ENCODE measurements around the gene LHFPL2. TPM values are rescaled to one million over a fixed set of nuclear protein-coding genes. Genes with fewer than 3 reads are reported as not detected.

The LHFPL2 gene
- total RNA-seq, 1 donor from 2014 or later: 113 TPM

DNA sequence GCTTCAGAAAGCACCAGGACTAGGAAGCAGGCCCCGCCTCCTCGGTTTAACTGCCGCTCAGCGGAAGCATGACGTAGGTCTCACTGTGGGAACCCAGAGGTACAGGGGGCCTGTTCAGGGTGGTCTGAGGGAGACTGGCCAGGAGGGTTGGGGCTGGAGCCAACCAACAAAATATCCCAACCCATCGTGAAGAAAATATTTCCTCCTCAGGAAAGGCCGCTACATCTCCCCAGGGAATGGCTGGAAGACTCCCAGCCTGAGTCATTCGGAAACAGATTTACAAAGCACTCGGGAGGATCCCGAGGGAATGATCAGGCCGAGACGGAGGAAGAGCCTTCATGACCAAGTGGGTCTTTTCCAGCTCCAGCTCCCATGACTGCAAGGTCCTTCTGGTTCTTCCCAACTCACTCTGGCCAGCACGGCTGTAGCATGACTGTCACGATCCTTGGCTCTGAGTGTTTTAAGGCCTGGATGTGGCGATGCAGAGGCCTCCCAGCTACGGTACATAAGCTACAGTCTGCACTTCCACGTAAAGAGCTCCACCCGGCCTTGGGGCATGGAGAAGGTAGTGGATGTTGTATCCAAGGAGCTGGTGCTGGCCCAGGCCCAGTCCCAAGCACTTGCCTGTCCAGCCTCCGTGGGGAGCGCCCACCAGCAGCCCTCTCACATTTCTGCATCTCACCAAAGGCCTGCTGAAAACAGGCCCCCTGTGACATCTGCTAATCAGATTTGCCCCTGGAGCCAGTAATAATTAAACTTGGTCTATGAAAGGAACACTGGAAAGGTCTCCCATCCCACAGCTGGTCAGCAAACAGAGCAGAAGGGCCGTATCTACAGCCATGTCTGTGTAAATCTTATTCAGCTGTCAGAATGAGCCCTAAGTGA lies 100.6 kb downstream of the LHFPL2 start:
- TF ChIP-seq, protein P1, sequence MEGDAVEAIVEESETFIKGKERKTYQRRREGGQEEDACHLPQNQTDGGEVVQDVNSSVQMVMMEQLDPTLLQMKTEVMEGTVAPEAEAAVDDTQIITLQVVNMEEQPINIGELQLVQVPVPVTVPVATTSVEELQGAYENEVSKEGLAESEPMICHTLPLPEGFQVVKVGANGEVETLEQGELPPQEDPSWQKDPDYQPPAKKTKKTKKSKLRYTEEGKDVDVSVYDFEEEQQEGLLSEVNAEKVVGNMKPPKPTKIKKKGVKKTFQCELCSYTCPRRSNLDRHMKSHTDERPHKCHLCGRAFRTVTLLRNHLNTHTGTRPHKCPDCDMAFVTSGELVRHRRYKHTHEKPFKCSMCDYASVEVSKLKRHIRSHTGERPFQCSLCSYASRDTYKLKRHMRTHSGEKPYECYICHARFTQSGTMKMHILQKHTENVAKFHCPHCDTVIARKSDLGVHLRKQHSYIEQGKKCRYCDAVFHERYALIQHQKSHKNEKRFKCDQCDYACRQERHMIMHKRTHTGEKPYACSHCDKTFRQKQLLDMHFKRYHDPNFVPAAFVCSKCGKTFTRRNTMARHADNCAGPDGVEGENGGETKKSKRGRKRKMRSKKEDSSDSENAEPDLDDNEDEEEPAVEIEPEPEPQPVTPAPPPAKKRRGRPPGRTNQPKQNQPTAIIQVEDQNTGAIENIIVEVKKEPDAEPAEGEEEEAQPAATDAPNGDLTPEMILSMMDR (IDR thresholded peaks at IDR 0.05): no peak
- peaks cover 60% of the 10 kb centered on the region for H3K4me1 Mint-ChIP-seq (ENCODE audit: unreplicated experiment)
- DNase-seq (ENCODE audit: extremely low spot score, unreplicated experiment): peak; percentile 89
- peak overlapping the region; percentile 4 for H3K4me3 Mint-ChIP-seq (ENCODE audit: unreplicated experiment)
- peaks cover 27% of the 10 kb centered on the region for H3K36me3 Mint-ChIP-seq (ENCODE audit: unreplicated experiment)
- peak overlapping the region; percentile 93 for H3K27ac Mint-ChIP-seq (ENCODE audit: unreplicated experiment)
- H3K27me3 Mint-ChIP-seq (ENCODE audit: unreplicated experiment): no peaks in the 10 kb centered on the region
- H3K9me3 Mint-ChIP-seq (ENCODE audit: unreplicated experiment): no peaks in the 10 kb centered on the region

DNA sequence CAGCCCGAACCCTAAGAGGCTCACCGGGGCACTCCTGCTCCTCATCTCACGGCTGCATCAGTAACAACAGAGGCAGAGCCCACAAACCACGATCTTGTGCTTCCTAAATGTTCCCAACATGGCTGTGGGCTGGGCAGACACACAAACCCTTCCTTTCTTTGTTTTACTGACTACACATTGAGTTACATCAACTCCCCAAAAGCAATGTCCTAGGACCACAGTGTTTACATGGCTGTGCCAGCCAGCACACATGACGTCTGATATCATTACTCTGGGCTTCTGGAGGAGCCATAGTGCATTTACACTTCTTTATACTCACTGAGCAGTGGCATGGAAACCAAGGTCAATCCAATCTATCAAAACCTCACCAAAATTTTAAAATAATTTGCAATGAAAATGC lies 101.4 kb downstream of the LHFPL2 start:
- Mint-ChIP-seq H3K27ac (ENCODE audit: unreplicated experiment) (peak overlapping the region; percentile 93), H3K9me3 (ENCODE audit: unreplicated experiment) (no peaks in the 10 kb centered on the region), H3K4me1 (ENCODE audit: unreplicated experiment) (peaks cover 64% of the 10 kb centered on the region), H3K36me3 (ENCODE audit: unreplicated experiment) (peaks cover 27% of the 10 kb centered on the region), H3K27me3 (ENCODE audit: unreplicated experiment) (no peaks in the 10 kb centered on the region), H3K4me3 (ENCODE audit: unreplicated experiment) (peak overlapping the region; percentile 4)
- TF ChIP-seq, protein P1 (IDR thresholded peaks at IDR 0.05): no peak
- no peak for DNase-seq (ENCODE audit: extremely low spot score, unreplicated experiment)

DNA sequence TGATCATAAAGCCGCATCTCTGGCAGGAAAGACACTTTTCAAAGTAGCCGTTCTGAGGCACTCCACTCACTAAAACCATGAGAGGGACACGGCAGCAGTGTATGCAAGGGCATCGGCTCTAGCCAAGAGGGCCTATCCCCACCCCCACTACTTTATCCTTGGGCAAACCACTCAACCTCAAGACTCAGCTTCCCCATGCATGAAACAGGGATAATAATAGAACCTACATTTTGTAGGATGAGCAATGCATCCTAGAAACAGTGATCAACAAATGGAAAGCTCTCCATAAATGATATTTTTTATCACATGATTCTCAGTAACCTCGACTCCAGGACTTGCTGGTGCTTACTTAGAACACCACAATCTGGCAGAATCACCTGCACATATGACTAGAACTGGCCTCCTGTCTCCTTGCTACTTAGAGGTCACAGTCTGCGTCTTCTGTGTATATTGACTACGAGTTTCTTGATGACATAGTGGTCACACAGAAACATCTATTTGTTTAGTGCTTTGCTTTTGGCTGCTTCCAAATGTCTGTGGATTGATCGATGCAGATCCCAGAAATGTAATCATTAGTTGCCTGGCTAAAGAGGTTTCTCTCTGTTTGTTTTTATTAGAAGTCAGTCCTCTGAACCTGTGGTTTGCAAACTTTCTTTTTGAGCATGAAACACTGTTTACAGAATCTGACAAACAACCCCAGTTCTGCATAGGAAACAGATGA lies 102.1 kb downstream of the LHFPL2 start:
- H3K27ac Mint-ChIP-seq (ENCODE audit: unreplicated experiment): peak overlapping the region; percentile 93
- H3K36me3 Mint-ChIP-seq (ENCODE audit: unreplicated experiment): peaks cover 27% of the 10 kb centered on the region
- no peaks in the 10 kb centered on the region for H3K27me3 Mint-ChIP-seq (ENCODE audit: unreplicated experiment)
- H3K9me3 Mint-ChIP-seq (ENCODE audit: unreplicated experiment): no peaks in the 10 kb centered on the region
- peaks cover 70% of the 10 kb centered on the region for H3K4me1 Mint-ChIP-seq (ENCODE audit: unreplicated experiment)
- no peak for DNase-seq (ENCODE audit: extremely low spot score, unreplicated experiment)
- TF ChIP-seq, protein P1 (IDR thresholded peaks at IDR 0.05): no peak
- no peak overlapping the region for H3K4me3 Mint-ChIP-seq (ENCODE audit: unreplicated experiment)

DNA sequence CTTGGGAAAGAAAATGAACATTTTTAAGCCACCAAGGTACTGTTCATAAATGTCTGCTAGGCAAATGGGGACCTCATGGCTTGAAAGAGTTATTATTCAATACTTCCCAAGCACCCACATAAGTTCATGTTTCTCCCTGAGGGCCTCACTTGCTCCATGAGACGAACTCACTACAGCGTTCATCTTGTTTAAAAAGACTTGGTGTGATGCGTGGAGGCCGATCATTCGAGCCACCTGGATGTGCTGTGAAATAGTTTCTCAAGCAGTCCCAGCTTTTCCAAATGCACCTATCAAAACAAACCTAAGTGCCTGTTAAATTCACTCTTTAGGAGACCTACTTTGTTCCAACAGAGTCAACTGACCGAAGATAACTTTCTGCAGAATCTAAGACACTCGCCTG lies 103.2 kb downstream of the LHFPL2 start:
- peak; percentile 6 for DNase-seq (ENCODE audit: extremely low spot score, unreplicated experiment)
- Mint-ChIP-seq H3K27me3 (ENCODE audit: unreplicated experiment) (no peaks in the 10 kb centered on the region), H3K9me3 (ENCODE audit: unreplicated experiment) (no peaks in the 10 kb centered on the region), H3K27ac (ENCODE audit: unreplicated experiment) (no peak overlapping the region), H3K36me3 (ENCODE audit: unreplicated experiment) (peaks cover 30% of the 10 kb centered on the region), H3K4me1 (ENCODE audit: unreplicated experiment) (peaks cover 70% of the 10 kb centered on the region), H3K4me3 (ENCODE audit: unreplicated experiment) (no peak overlapping the region)
- TF ChIP-seq, protein P1 (IDR thresholded peaks at IDR 0.05): no peak
